ENCODE results near the gene NBEA.
"Not testable (repeated sequence)": the region's sequence is repeated elsewhere in the genome, so short reads cannot be mapped to it uniquely, and the experiment has no call there.

The NBEA gene

DNA sequence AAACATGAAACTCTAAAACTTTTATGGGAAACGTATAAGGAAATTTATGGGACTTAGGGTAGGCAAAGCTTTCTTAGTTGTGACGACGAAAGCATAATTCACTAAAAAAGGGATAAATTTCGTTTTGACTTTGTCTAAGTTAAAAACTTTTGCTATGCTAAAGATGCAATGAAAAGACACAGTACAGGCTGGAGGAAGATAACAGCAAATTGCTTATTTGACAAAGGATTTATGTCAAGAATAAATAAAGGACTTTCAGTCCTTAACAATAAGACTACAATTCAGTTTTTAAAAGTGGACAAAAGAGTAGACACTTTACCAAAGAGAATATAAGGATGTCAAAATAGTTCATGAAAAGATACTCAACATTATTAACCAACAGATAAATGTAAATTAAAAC, 150.2 kb downstream of the NBEA start:
- no peak for DNase-seq

DNA sequence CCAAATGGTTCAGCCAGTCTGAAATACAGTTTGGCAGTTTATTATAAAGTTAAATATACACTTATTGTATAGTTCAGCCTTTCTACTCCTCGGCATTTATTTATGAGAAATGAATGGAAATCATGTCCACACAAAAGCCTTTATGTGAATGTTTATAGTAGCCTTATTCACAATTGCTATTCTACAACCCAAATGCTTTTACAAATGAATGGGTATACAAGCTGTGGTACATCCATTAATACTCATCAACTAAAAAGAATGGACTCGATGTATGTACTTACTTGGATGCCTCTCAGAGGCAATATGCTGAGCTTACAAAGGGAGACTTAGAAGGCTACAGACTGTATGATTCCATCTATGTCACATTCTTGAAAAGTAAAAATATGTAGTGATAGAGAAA, 150.7 kb downstream of the NBEA start:
- DNase-seq: no peak

GRCh38 chr13:35093356-35093755, 151.3 kb downstream of the NBEA start:
- no peak for DNase-seq

- DNase-seq: not testable (repeated sequence)
These were observed 164.7 kb downstream of the NBEA start for GRCh38 chr13:35106771-35107170.

- DNase-seq: no peak
These were observed 165.5 kb downstream of the NBEA start for GRCh38 chr13:35107535-35107934.

- not testable (repeated sequence) for DNase-seq
These were observed 171.5 kb downstream of the NBEA start for GRCh38 chr13:35113612-35114011.

DNA sequence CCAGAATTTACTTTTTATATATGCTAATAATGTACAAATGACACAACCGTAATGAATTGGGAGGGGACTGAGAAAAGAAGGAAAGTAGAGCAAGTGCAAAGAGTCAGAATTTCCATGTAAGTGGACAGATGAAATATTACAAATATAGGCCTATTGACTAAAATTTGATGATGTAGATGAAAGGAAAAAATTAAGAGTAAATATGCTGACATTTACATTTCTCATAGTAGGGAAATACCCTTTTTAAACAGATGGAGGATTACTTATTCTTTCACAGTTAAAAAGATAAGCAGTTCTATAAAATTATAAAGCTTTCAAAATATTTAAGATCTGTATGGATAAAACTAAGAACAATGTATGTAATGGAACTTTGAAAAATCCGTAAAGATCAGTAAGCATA, 185.4 kb downstream of the NBEA start:
- no peak for DNase-seq

DNA sequence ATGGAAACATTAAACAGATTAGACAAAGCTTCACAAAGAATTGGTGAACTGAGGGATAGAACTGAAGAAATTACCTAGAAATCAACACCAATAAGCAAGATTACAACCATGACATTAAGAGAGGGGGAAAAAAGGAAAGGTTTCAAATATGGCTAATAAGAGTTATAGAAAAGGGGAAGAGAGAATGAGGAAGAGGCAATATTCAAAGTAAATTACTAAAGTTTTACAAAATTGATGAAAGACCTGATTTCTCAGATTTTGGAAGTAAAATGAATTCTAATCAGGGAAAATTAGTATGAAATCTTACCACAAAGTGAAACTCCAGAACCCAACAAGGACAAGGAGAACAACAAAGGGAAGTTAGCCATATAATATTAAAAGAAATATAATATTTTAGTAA, 187.4 kb downstream of the NBEA start:
- DNase-seq: no peak

GRCh38 chr13:35131471-35131870, 189.4 kb downstream of the NBEA start:
- no peak for DNase-seq

GRCh38 chr13:35136585-35136984, 194.5 kb downstream of the NBEA start:
- DNase-seq: no peak

GRCh38 chr13:35139591-35139990, 197.5 kb downstream of the NBEA start:
- no peak for DNase-seq

GRCh38 chr13:35140321-35140720, 198.3 kb downstream of the NBEA start:
- no peak for DNase-seq

GRCh38 chr13:35140831-35141230, 198.8 kb downstream of the NBEA start:
- no peak for DNase-seq

DNA sequence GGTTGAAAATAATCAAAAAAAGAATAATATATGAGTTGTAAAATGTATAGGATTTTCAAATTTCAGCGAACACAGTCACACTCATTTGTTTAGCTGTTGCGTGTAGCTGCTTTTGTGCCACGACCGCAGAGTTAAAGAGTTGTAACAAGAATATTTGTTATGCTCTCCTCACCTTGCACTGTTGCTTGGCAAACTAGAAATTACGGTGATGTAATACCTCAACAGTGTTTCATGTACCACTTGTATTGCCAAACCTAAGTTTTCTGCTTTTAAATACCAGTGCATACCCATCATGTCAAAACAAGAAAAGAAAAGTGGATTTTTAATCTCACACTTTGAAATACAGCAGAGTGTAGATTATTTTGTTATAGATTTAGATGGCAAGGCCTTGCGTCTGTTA, 201.1 kb downstream of the NBEA start:
- DNase-seq: no peak

GRCh38 chr13:35144166-35144890, 202.3 kb downstream of the NBEA start:
- no peak for DNase-seq

- no peak for DNase-seq
These were observed 204.6 kb downstream of the NBEA start for GRCh38 chr13:35146686-35147085.

DNA sequence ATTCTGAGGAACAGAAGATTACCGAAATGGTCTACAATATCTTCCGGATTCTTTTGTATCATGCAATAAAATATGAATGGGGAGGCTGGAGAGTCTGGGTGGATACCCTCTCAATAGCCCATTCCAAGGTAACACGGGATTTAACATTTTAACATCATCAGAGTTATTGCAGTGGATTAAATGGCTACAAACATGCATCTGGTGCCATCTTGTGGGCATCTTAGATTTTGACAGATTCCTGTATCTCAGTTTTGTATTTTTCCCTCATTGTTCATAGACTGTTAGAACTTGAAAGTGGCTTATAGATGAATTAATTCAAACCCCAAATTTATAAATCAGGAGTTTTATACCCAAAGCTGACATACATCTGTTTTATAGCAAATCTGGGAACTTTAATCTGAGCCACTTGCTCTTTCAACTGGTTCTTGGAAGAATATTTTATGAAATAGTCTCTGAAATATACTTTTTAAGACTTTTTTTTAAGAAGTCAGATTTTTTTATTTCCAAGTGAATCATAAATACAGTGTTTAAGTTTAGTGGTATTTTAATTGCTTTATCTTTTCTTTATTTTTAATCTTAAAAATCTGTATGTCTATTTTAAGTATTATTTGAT, 215.2 kb downstream of the NBEA start:
- peak; percentile 86 for DNase-seq

DNA sequence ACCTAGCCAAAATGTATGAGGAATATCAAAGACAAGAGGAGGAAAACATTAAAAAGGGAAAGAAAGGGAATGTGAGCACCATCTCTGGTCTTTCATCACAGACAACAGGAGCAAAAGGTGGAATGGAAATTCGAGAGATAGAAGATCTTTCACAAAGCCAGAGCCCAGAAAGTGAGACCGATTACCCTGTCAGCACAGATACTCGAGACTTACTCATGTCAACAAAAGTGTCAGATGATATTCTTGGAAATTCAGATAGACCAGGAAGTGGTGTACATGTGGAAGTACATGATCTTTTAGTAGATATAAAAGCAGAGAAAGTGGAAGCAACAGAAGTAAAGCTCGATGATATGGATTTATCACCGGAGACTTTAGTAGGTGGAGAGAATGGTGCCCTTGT, 217.0 kb downstream of the NBEA start:
- no peak for DNase-seq

DNA sequence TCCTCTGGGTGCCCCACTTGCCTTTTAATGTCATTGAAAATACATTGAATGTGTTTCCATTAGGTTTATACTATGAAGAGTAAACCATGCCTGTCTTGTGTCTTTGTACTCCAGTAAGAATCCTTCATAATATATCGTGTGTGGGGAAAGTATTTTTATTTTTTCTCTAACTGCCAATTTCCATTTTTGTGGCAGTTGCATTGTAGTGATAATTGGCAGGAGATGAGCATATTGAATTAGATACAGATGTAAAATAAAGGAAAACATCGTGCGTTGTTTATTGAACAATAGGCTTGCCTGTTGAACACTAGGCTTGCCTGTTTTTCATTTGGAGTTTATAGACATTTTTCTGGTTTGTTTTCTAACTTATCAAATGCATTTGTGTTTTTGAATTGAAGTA, 218.8 kb downstream of the NBEA start:
- DNase-seq: no peak

GRCh38 chr13:35162420-35162819, 220.3 kb downstream of the NBEA start:
- peak; percentile 16 for DNase-seq

DNA sequence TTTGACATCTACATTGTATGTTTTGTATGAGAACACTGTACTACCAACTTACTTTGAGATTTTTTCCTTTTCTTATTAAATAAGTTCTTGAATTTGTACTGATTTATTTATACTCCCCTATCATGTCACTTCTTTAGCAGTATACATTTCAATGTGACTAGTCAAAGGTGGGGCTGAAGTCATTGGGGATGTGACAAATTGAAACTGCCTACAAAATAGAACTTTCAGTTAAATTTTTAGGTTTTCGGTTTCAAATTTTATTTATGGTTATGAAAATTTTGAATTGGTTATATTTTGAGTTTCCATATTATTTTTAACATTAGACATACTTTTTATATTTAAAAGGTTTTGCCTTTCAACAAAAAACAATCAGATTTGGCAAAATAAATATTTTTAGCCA, 221.6 kb downstream of the NBEA start:
- DNase-seq: no peak

- peak; percentile 72 for DNase-seq
These were observed 222.4 kb downstream of the NBEA start for GRCh38 chr13:35164324-35164932.

GRCh38 chr13:35165205-35165604, 223.1 kb downstream of the NBEA start:
- DNase-seq: peak; percentile 41

- DNase-seq: no peak
These were observed 237.4 kb downstream of the NBEA start for GRCh38 chr13:35179494-35179893.

Data from NCI-H82 (cell line).